Mucosa of stomach (tissue), 1 donor: ENCODE data around the gene DENND2C.

Source experiments
- H3K27me3 ChIP-seq: one replicate; pipeline ENCODE4 v1.7.0; 2013; ENCODE audit warnings: mild to moderate bottlenecking, low read length; ENCODE audit not compliant: control insufficient read depth, insufficient read depth
- H3K36me3 ChIP-seq: one replicate; pipeline ENCODE4 v1.7.0; 2013; ENCODE audit warnings: low read length; ENCODE audit not compliant: control insufficient read depth, insufficient read depth
- H3K4me1 ChIP-seq: one replicate; pipeline ENCODE4 v1.7.0; 2013; ENCODE audit warnings: mild to moderate bottlenecking, low read length; ENCODE audit not compliant: control insufficient read depth, insufficient read depth
- H3K4me3 ChIP-seq: one replicate; pipeline ENCODE4 v1.7.0; 2013; ENCODE audit warnings: low read length
- H3K9ac ChIP-seq: one replicate; pipeline ENCODE4 v1.7.0; 2013; ENCODE audit warnings: mild to moderate bottlenecking, low read length, moderate library complexity
- H3K9me3 ChIP-seq: one replicate; pipeline ENCODE4 v1.7.0; 2013; ENCODE audit warnings: mild to moderate bottlenecking, low read length, moderate library complexity; ENCODE audit not compliant: control insufficient read depth
- donor health status: Pancreatic carcinoma.

Gene DENND2C, protein sequence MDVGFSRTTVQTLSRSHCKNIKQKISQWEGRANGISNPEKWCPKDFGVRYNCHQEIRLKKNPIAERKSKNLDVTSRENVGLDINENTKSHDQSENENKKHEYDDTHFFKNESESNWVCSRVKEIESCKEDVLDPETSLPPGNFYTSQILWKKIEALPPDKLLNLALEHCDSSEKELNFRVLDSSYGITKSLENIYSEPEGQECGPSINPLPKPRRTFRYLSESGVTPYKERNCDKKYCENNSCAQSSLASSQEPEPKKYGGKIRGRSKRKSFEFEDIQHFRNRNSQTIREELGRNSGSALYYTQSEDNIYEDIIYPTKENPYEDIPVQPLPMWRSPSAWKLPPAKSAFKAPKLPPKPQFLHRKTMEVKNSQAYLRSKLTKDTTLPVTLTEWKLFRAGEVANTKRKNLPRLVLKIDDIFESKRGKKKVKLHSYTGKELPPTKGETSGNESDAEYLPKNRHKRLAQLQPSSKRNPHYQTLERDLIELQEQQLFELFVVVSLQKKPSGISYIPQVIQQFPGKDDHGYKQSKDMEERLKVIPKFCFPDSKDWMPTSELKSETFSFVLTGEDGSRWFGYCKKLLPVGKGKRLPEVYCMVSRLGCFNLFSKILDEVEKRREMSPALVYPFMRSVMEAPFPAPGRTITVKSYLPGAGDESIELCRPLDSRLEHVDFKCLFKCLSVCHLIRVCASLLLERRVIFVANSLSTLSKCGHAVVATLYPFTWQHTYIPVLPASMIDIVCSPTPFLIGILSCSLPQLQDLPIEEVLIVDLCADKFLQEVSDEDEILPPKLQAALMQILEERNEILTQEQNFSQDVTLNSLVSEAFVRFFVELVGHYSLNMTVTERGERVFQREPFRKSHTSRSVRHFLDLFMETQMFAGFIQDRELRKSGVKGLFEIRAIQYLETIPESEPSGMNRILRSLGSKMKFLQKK

DNA sequence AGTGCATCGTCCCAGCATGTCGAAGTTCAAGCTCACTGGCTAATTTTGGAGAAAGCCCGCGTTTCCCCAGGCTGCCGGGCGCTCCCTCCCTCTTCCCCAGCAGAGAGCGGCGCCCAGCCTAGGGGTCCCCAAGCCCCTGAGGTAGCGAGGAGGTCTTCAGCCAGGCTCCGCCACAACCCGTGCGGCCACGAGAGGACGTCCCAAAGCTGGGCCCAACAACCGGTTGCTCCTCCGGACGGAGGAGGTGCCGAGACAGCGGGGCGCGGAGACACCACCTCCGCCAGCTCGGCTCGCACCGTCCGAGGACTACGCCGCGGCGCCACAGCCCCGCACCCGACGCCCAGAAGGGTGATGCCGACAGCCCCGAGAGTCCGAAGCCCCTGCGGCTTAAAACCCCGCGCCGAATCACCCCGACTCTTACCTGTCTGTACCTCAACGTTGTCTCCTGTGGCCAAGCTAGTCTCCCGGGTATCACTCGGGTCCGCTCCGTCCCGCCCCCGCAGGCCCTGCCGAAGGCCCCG is at the start of gene DENND2C:
Gene DENND2C, minus strand, starts transcription at position 488 of the 521 bp plus-strand sequence. CDS start 44,065 bp downstream, outside the sequence.
- peak within 1 kb of the TSS; percentile 68 for H3K9ac ChIP-seq
- H3K9me3 ChIP-seq, result no peaks in the 10 kb centered on the region
- no peaks in the 10 kb centered on the region for H3K36me3 ChIP-seq
- no peaks in the 10 kb centered on the region for H3K27me3 ChIP-seq
- peak within 1 kb of the TSS; percentile 57 for H3K4me3 ChIP-seq
- no peaks in the 10 kb centered on the region for H3K4me1 ChIP-seq

DNA sequence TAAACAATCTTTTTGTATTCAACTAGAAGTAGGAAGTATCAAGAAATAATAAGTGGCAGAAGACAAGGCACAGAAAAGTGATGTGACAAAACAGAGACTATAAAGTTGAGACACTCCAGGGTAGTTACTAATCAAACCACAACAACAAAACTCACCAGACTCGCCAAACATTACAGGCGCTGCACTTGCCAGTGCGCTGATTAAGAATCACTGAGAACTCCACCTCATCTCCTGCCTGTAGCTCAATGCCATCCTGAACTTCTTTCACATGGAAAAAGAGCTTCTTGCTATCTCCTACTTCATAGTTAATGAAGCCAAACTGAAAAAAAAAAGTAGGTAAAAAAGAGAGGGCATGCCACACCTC is 49.6 kb upstream of the DENND2C start:
- Histone ChIP-seq H3K36me3 (peaks cover 6% of the 10 kb centered on the region), H3K4me1 (peaks cover 5% of the 10 kb centered on the region), H3K4me3 (no peak overlapping the region), H3K9me3 (no peaks in the 10 kb centered on the region), H3K27me3 (no peaks in the 10 kb centered on the region), H3K9ac (no peak overlapping the region)

DNA sequence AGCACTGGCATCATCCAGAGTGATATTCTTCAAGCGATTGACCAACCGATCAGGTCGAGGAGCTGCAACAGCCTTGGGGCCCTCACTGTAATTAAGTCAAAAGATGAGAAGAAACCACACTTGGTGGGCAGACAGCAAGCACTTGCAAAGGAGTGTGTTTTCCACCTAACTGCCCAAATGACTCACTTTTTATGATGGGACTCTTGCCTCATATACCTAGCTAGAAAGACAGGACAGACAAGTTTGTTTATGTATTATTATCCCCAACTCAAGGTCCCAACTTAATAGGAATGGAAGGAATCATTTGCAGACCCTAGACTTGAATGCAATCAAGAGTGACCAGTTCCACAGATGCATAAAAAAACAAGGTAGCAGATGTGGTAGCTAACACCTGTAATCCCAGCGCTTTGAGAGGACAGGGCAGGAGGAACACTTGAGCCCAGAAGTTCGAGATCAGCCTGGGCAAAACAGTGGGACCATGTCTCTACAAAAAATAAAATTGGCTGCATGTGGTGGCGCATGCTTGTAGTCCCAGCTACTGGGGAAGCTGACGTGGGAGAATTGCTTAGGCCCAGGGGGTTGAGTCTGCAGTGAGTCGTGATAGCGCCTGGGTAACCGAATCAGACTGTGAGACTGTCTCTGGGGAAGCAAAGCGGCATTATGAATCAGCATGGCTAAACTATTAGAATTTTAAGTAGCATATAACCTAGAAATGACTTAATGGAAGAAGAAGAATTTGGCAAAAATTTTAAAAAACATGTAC is 49.0 kb upstream of the DENND2C start:
- no peaks in the 10 kb centered on the region for H3K9me3 ChIP-seq
- H3K4me3 ChIP-seq, result no peak overlapping the region
- H3K4me1 ChIP-seq, result peaks cover 5% of the 10 kb centered on the region
- no peak overlapping the region for H3K9ac ChIP-seq
- no peaks in the 10 kb centered on the region for H3K27me3 ChIP-seq
- peaks cover 6% of the 10 kb centered on the region for H3K36me3 ChIP-seq

DNA sequence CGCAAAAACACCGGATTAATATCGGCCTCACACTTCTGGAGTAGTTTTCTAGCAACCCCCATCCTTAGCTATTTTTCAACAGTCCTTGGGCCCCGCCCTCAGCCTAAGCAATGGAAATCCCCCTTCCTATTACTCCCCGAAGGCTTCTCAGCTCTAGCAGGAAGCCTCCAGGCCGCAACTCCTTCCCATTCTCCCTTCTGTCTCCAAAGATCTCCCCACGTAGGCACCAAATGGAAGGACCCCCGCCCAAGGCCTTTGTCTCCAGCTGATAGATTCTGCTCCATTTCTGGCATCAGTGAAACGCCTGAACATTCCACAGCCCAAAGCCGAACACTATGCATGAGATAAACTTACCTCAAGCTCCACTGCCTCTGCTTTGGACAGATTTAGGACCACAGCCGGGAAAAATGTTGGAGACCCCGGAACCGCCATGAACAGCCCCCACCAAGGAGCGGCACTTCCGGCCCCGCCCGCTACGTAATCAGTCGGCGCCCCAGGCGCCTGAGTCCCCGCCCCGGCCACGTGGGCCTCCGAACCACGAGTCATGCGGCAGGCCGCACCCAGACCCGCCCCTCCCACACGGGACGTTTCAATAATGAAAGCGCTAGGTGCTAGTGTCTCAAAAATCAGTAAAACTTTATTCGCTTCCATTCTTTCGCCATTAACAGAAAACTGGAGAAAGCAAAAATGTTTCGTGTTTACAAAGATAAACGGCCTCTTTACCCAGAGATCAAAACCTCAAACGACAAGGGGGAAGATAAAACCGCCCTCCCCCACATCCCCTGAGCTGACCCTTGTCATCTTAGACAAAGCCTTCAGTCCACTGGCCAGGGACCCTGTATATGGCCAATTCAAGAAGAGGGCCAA is 46.7 kb upstream of the DENND2C start, which contains the start of gene NRAS:
Gene NRAS, minus strand, starts transcription at position 468 of the 867 bp plus-strand sequence. CDS start 611 bp downstream, outside the sequence.
- Histone ChIP-seq H3K27me3 (no peaks in the 10 kb centered on the region), H3K4me3 (peak within 1 kb of the TSS; percentile 95), H3K4me1 (peaks cover 5% of the 10 kb centered on the region), H3K36me3 (no peaks in the 10 kb centered on the region), H3K9me3 (no peaks in the 10 kb centered on the region), H3K9ac (peak within 1 kb of the TSS; percentile 99)

DNA sequence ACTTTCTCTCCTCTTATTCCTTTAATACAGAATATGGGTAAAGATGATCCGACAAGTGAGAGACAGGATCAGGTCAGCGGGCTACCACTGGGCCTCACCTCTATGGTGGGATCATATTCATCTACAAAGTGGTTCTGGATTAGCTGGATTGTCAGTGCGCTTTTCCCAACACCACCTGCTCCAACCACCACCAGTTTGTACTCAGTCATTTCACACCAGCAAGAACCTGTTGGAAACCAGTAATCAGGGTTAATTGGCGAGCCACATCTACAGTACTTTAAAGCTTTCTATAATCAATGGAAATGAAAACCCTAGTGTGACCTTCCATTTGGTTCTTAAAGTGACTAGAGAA is 46.1 kb upstream of the DENND2C start:
- Histone ChIP-seq H3K4me3 (peak overlapping the region; percentile 95), H3K27me3 (no peaks in the 10 kb centered on the region), H3K9me3 (no peaks in the 10 kb centered on the region), H3K36me3 (no peaks in the 10 kb centered on the region), H3K4me1 (peaks cover 5% of the 10 kb centered on the region), H3K9ac (peak overlapping the region; percentile 99)

DNA sequence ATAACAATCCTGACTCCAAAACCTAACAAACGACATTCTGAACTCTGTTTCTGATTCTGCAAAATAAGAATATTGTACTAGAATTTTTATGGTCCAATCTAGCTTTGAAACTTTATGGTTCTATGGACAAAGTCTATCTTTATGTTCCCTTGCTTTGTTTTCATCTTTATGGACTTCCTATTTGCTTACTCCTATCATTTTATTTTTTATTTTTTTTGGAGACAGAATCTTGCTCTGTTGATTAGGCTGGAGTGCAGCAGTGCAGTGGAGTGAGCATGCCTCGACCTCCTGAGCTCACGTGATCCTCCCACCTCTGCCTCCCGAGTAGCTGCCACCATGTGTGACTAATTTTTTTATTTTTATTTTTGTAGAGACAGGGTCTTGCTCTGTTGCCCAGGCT is 43.1 kb upstream of the DENND2C start:
- H3K4me3 ChIP-seq, result no peak overlapping the region
- H3K9ac ChIP-seq, result no peak overlapping the region
- no peaks in the 10 kb centered on the region for H3K36me3 ChIP-seq
- H3K27me3 ChIP-seq, result no peaks in the 10 kb centered on the region
- no peaks in the 10 kb centered on the region for H3K9me3 ChIP-seq
- peaks cover 5% of the 10 kb centered on the region for H3K4me1 ChIP-seq

DNA sequence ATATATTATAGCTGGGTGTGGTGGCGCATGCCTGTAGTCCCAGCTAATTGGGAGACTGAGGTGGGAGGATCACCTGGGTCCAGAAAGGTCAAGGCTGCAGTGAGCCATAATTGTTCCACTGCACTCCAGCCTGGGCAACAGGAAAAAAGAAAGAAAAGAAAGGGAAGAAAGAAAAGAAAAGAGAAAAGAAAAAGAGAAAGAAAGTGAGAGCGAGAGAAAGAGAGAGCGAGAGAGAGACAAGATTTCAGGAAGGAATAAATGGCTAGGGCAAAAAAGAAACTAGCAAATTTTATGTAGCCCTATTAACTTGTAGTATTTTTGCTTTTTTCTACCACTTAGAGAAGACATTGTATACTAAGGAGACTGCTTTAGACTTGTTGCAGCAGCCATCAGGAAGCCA is 40.5 kb upstream of the DENND2C start:
- Histone ChIP-seq H3K9ac (no peak overlapping the region), H3K27me3 (no peaks in the 10 kb centered on the region), H3K36me3 (no peaks in the 10 kb centered on the region), H3K4me1 (peaks cover 1% of the 10 kb centered on the region), H3K9me3 (no peaks in the 10 kb centered on the region), H3K4me3 (no peak overlapping the region)

DNA sequence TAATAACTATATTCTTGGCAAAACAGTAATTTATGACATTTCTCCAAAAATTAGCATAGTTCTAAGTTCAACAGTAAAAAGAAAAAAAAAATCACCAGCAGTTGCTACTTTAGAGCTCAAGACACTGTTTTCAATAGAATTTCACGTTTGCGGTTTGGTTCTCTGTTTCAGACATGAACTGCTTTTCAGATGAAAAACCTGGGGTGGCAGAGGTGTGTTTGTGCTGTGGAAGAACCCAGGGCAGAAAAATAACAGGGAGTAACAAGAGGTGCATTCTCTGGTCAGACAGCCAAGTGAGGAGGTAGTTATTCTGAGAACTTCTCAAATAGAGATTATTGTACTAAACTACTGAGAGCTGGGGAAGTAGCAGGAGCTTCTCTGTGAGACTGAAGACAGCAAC is 37.8 kb upstream of the DENND2C start:
- Histone ChIP-seq H3K9ac (no peak overlapping the region), H3K4me1 (no peaks in the 10 kb centered on the region), H3K36me3 (no peaks in the 10 kb centered on the region), H3K9me3 (no peaks in the 10 kb centered on the region), H3K4me3 (no peak overlapping the region), H3K27me3 (no peaks in the 10 kb centered on the region)

DNA sequence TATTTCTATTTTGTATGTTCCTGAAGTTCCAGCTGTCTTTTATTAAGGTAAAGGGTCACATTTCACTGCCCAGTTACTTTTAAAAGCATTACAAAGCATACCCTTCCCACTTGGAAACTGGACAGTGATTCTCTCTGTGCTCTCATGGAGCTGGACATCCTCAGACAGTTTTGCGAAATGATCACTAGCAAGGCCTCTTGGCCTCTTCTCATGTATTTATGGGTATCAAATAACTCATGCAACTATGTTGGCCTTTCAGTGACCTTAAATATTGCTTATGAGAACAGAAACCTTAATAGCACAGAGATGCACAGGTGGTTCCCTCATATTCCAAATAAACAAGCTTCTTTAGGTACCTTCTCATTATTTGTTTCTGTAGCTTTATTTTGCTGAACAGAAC is 33.4 kb upstream of the DENND2C start:
- H3K9me3 ChIP-seq, result no peaks in the 10 kb centered on the region
- H3K27me3 ChIP-seq, result no peaks in the 10 kb centered on the region
- H3K9ac ChIP-seq, result no peak overlapping the region
- no peaks in the 10 kb centered on the region for H3K4me1 ChIP-seq
- no peaks in the 10 kb centered on the region for H3K36me3 ChIP-seq
- H3K4me3 ChIP-seq, result no peak overlapping the region

DNA sequence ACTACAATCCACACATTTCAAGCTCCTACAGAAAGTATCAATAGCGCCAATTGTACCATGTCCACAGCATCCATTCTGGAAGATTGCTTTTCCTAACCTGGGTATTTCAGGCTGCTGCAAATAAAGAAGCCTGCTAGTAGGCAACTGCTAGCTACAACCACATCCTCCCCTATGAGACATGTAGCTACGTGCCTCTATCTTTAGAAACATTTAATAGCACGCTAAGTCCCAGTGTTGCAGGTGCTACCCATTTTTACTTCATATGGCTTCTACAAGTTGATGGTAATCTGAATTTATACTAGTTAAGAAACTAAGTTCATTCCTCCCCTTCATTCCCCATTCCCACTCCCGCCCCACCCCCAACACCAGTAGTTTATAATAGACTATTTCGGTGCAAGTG is 32.9 kb upstream of the DENND2C start:
- Histone ChIP-seq H3K36me3 (no peaks in the 10 kb centered on the region), H3K4me1 (no peaks in the 10 kb centered on the region), H3K9me3 (no peaks in the 10 kb centered on the region), H3K9ac (no peak overlapping the region), H3K4me3 (no peak overlapping the region), H3K27me3 (no peaks in the 10 kb centered on the region)

DNA sequence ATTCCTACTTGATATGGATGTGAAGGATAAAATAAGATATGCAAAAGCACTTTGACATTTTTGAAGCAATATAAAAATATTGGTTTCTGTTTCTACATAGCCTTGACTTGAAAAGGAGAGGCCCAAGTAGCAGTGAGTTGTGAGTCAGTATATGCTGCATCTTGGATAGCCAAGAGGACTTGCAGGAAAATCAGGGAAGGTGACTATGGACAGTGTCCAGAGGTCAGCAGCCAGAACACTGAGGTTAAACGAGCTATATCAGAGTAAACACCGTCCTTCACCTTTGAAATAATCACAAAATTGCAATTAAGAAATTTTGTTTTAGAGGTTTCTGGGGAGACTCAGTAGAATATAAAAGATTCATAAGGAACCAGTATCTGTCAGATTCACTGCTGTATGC is 32.1 kb upstream of the DENND2C start:
- no peaks in the 10 kb centered on the region for H3K4me1 ChIP-seq
- H3K4me3 ChIP-seq, result no peak overlapping the region
- no peaks in the 10 kb centered on the region for H3K36me3 ChIP-seq
- H3K9ac ChIP-seq, result no peak overlapping the region
- no peaks in the 10 kb centered on the region for H3K27me3 ChIP-seq
- H3K9me3 ChIP-seq, result no peaks in the 10 kb centered on the region
